ENCODE results near the gene PDE6D. TPM values are rescaled to one million over a fixed set of nuclear protein-coding genes. Genes with fewer than 3 reads are reported as not detected.

PDE6D gene
- total and polyA plus RNA-seq, 2 of the 13 experiments (the other 11 are each of a cell fraction or from before 2014, with no cell fraction given), result 14.1 to 23.2 TPM

GRCh38 chr2:231786177-231786916, 5.3 kb upstream of the PDE6D start, which contains the start of gene COPS7B (continued):
- TF ChIP-seq, protein P1, sequence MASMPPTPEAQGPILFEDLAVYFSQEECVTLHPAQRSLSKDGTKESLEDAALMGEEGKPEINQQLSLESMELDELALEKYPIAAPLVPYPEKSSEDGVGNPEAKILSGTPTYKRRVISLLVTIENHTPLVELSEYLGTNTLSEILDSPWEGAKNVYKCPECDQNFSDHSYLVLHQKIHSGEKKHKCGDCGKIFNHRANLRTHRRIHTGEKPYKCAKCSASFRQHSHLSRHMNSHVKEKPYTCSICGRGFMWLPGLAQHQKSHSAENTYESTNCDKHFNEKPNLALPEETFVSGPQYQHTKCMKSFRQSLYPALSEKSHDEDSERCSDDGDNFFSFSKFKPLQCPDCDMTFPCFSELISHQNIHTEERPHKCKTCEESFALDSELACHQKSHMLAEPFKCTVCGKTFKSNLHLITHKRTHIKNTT (CRISPR knock-in tag; IDR thresholded peaks at IDR 0.05), result peak; percentile 29; the same call in 1 of the 2 replicates
- TF ChIP-seq, protein P2, sequence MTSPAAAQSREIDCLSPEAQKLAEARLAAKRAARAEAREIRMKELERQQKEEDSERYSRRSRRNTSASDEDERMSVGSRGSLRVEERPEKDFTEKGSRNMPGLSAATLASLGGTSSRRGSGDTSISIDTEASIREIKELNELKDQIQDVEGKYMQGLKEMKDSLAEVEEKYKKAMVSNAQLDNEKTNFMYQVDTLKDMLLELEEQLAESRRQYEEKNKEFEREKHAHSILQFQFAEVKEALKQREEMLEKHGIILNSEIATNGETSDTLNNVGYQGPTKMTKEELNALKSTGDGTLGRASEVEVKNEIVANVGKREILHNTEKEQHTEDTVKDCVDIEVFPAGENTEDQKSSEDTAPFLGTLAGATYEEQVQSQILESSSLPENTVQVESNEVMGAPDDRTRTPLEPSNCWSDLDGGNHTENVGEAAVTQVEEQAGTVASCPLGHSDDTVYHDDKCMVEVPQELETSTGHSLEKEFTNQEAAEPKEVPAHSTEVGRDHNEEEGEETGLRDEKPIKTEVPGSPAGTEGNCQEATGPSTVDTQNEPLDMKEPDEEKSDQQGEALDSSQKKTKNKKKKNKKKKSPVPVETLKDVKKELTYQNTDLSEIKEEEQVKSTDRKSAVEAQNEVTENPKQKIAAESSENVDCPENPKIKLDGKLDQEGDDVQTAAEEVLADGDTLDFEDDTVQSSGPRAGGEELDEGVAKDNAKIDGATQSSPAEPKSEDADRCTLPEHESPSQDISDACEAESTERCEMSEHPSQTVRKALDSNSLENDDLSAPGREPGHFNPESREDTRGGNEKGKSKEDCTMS (CRISPR knock-in tag; conservative IDR thresholded peaks at IDR 0.05), result peak; percentile 63; the same call in 1 of the 2 replicates
- no peak for TF ChIP-seq ZNF180 (CRISPR knock-in tag; IDR thresholded peaks at IDR 0.05; ENCODE audit: borderline replicate concordance, low read depth)
- TF ChIP-seq KAT8 (CRISPR knock-in tag; IDR thresholded peaks at IDR 0.05), result peak; percentile 99
- TF ChIP-seq SNAPC5 (CRISPR knock-in tag; IDR thresholded peaks at IDR 0.05; ENCODE audit: borderline replicate concordance), result no peak; the same call in 1 of the 2 replicates
- no peak for TF ChIP-seq HDAC6 (IDR thresholded peaks at IDR 0.05; ENCODE audit: low read depth, low read length)
- TF ChIP-seq ERF (CRISPR knock-in tag; IDR thresholded peaks at IDR 0.05), result peak; percentile 94
- TF ChIP-seq ZNF30 (CRISPR knock-in tag; IDR thresholded peaks at IDR 0.05), result no peak; the same call in 1 of the 2 replicates
- TF ChIP-seq ETV5 (CRISPR knock-in tag; IDR thresholded peaks at IDR 0.05; ENCODE audit: borderline replicate concordance), result peak; percentile 91
- TF ChIP-seq NFRKB (IDR thresholded peaks at IDR 0.05), result no peak
- TF ChIP-seq, protein P3, sequence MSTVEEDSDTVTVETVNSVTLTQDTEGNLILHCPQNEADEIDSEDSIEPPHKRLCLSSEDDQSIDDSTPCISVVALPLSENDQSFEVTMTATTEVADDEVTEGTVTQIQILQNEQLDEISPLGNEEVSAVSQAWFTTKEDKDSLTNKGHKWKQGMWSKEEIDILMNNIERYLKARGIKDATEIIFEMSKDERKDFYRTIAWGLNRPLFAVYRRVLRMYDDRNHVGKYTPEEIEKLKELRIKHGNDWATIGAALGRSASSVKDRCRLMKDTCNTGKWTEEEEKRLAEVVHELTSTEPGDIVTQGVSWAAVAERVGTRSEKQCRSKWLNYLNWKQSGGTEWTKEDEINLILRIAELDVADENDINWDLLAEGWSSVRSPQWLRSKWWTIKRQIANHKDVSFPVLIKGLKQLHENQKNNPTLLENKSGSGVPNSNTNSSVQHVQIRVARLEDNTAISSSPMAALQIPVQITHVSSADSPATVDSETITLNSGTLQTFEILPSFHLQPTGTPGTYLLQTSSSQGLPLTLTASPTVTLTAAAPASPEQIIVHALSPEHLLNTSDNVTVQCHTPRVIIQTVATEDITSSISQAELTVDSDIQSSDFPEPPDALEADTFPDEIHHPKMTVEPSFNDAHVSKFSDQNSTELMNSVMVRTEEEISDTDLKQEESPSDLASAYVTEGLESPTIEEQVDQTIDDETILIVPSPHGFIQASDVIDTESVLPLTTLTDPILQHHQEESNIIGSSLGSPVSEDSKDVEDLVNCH (CRISPR knock-in tag; IDR thresholded peaks at IDR 0.05), result no peak
- peak; percentile 85 for TF ChIP-seq ESRRA (CRISPR knock-in tag; IDR thresholded peaks at IDR 0.05; ENCODE audit: low read depth)
- peak; percentile 86 for TF ChIP-seq HNRNPLL (IDR thresholded peaks at IDR 0.05; ENCODE audit: low read depth, low read length, poor library complexity, severe bottlenecking)
- no peak for TF ChIP-seq GRHL1 (CRISPR knock-in tag; conservative IDR thresholded peaks at IDR 0.05)
- TF ChIP-seq PHF21A (CRISPR knock-in tag; IDR thresholded peaks at IDR 0.05), result peak; percentile 93
- no peak for TF ChIP-seq TCF7L2 (IDR thresholded peaks at IDR 0.05; ENCODE audit: low read depth, low read length)
- peak; percentile 98 for TF ChIP-seq HOXA5 (CRISPR knock-in tag; IDR thresholded peaks at IDR 0.05)
- TF ChIP-seq SAFB2 (CRISPR knock-in tag; IDR thresholded peaks at IDR 0.05; ENCODE audit: borderline replicate concordance, low read depth), result peak; percentile 94
- TF ChIP-seq ZNF724P (CRISPR knock-in tag; IDR thresholded peaks at IDR 0.05; ENCODE audit: borderline replicate concordance), result peak; percentile 83; the same call in 1 of the 2 replicates
- TF ChIP-seq MZF1 (CRISPR knock-in tag; IDR thresholded peaks at IDR 0.05; ENCODE audit: borderline replicate concordance), result peak; percentile 24; the same call in 1 of the 2 replicates
- 0 out of 2 replicates have a peak, but pooled peaks have one; percentile 59 for TF ChIP-seq PAF1 (CRISPR knock-in tag; IDR thresholded peaks at IDR 0.05)
- TF ChIP-seq ZNF562 (CRISPR knock-in tag; IDR thresholded peaks at IDR 0.05; ENCODE audit: borderline replicate concordance), result no peak
